Measurements from ENCODE around the gene LHX1. TPM values are rescaled to one million over a fixed set of nuclear protein-coding genes. Genes with fewer than 3 reads are reported as not detected.
A peak's percentile ranks its signal among the peaks of the same experiment; 100 is the strongest.

The LHX1 gene
- polyA plus RNA-seq, 1 donor (not counting 4 experiments of a cell fraction or from before 2014, with no cell fraction given), result 0.35 TPM

DNA sequence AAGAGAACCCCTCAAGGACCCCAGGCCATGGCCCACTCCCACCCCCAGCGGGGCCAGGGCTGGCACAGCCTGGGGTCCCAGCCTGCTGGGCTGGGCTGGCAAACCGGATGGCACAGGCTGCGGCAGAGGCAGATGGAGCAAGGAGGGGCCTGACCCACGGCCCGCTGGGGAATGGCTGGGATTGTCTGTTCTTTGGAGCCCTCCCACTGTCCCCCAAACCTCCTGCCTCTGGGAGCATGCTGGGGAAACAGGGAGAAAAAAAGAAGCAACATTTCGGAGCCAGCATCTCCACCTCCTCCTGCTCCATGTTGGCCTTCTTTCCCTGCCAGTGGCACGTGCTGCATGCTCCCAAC, 37.1 kb upstream of the LHX1 start:
- no peaks in the 10 kb centered on the region for H3K9me3 ChIP-seq (ENCODE audit: control insufficient read depth, low read depth, low read length)
- H3K4me3 ChIP-seq (ENCODE audit: control insufficient read depth in 2 of 3, extremely low read depth in 1 of 3, insufficient read depth in 2 of 3, low read depth in 1 of 3, low read length in 3 of 3), result no peak overlapping the region
- no peaks in the 10 kb centered on the region for H3K79me2 ChIP-seq (ENCODE audit: control insufficient read depth, insufficient read depth, low read length)
- H4K20me1 ChIP-seq (ENCODE audit: control insufficient read depth, extremely low read depth, insufficient read depth, low read length), result no peaks in the 10 kb centered on the region
- H2AFZ ChIP-seq (ENCODE audit: control insufficient read depth, low read length), result peak overlapping the region; percentile 12
- H3K9me1 ChIP-seq (ENCODE audit: control insufficient read depth, extremely low read depth, insufficient read depth, low read length), result no peaks in the 10 kb centered on the region
- peaks cover 16% of the 10 kb centered on the region for H3K4me1 ChIP-seq (ENCODE audit: control insufficient read depth, extremely low read depth, insufficient read depth, low read length)
- no peak overlapping the region for H3K9ac ChIP-seq (ENCODE audit: control insufficient read depth, extremely low read depth, insufficient read depth, low read length)
- no peaks in the 10 kb centered on the region for H3K36me3 ChIP-seq (ENCODE audit: control insufficient read depth in 2 of 2, extremely low read depth in 1 of 2, insufficient read depth in 2 of 2, low read length in 2 of 2)
- no peak for FAIRE-seq
- H3K27ac ChIP-seq (ENCODE audit: control insufficient read depth, insufficient read depth, low read length), result no peak overlapping the region
- TF ChIP-seq EZH2 (IDR thresholded peaks at IDR 0.05; ENCODE audit: low read length), result no peak
- TF ChIP-seq, protein P1, sequence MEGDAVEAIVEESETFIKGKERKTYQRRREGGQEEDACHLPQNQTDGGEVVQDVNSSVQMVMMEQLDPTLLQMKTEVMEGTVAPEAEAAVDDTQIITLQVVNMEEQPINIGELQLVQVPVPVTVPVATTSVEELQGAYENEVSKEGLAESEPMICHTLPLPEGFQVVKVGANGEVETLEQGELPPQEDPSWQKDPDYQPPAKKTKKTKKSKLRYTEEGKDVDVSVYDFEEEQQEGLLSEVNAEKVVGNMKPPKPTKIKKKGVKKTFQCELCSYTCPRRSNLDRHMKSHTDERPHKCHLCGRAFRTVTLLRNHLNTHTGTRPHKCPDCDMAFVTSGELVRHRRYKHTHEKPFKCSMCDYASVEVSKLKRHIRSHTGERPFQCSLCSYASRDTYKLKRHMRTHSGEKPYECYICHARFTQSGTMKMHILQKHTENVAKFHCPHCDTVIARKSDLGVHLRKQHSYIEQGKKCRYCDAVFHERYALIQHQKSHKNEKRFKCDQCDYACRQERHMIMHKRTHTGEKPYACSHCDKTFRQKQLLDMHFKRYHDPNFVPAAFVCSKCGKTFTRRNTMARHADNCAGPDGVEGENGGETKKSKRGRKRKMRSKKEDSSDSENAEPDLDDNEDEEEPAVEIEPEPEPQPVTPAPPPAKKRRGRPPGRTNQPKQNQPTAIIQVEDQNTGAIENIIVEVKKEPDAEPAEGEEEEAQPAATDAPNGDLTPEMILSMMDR (optimal IDR thresholded peaks at IDR 0.05 in 1 of 3, IDR thresholded peaks at IDR 0.05 in 1 of 3, conservative IDR thresholded peaks at IDR 0.05 in 1 of 3; ENCODE audit: extremely low read depth in 1 of 3, insufficient read depth in 2 of 3, low read length in 3 of 3), result no peak
- dilution Hi-C loops (cut with MboI; ENCODE audit: extremely low pct_ligation_motif_present, low sequenced_read_pairs), result no loop called here
- H3K4me2 ChIP-seq (ENCODE audit: control insufficient read depth, extremely low read depth, insufficient read depth, low read depth, low read length), result no peak overlapping the region
- no peak for DNase-seq (ENCODE audit: low read depth, low spot score)
- no peaks in the 10 kb centered on the region for H3K27me3 ChIP-seq (ENCODE audit: control insufficient read depth, extremely low read depth, insufficient read depth, low read length)

DNA sequence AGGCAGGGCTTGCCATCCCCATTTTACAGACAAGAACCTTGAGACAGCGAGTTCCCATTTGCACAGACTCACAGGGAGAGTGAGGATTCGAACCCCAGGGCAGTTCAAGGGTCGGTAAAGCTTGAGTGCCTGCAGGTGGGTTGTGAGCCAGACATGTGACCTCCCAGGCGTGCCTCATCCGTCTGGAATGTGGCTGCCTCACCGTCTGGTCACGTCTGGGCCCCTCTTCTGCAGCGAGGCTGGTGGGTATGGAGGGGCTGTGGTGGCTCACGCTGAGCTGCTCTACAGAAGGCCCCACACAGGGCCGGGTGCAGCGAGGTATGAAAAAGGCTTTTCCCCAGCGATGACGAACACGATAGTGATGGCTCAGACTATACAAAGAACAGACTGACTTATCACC, 35.8 kb upstream of the LHX1 start:
- H2AFZ ChIP-seq (ENCODE audit: control insufficient read depth, low read length), result no peak overlapping the region
- H3K36me3 ChIP-seq (ENCODE audit: control insufficient read depth in 2 of 2, extremely low read depth in 1 of 2, insufficient read depth in 2 of 2, low read length in 2 of 2), result no peaks in the 10 kb centered on the region
- H3K9me1 ChIP-seq (ENCODE audit: control insufficient read depth, extremely low read depth, insufficient read depth, low read length), result no peaks in the 10 kb centered on the region
- FAIRE-seq, result no peak
- H4K20me1 ChIP-seq (ENCODE audit: control insufficient read depth, extremely low read depth, insufficient read depth, low read length), result no peaks in the 10 kb centered on the region
- DNase-seq (ENCODE audit: low read depth, low spot score), result peak; percentile 53
- H3K9ac ChIP-seq (ENCODE audit: control insufficient read depth, extremely low read depth, insufficient read depth, low read length), result no peak overlapping the region
- no peaks in the 10 kb centered on the region for H3K9me3 ChIP-seq (ENCODE audit: control insufficient read depth, low read depth, low read length)
- peaks cover 16% of the 10 kb centered on the region for H3K4me1 ChIP-seq (ENCODE audit: control insufficient read depth, extremely low read depth, insufficient read depth, low read length)
- H3K79me2 ChIP-seq (ENCODE audit: control insufficient read depth, insufficient read depth, low read length), result no peaks in the 10 kb centered on the region
- TF ChIP-seq, protein P1 (optimal IDR thresholded peaks at IDR 0.05 in 1 of 3, IDR thresholded peaks at IDR 0.05 in 1 of 3, conservative IDR thresholded peaks at IDR 0.05 in 1 of 3; ENCODE audit: extremely low read depth in 1 of 3, insufficient read depth in 2 of 3, low read length in 3 of 3), result no peak
- TF ChIP-seq EZH2 (IDR thresholded peaks at IDR 0.05; ENCODE audit: low read length), result no peak
- dilution Hi-C loops (cut with MboI; ENCODE audit: extremely low pct_ligation_motif_present, low sequenced_read_pairs), result no loop called here
- H3K4me2 ChIP-seq (ENCODE audit: control insufficient read depth, extremely low read depth, insufficient read depth, low read depth, low read length), result peak overlapping the region; percentile 13
- H3K27ac ChIP-seq (ENCODE audit: control insufficient read depth, insufficient read depth, low read length), result no peak overlapping the region
- H3K27me3 ChIP-seq (ENCODE audit: control insufficient read depth, extremely low read depth, insufficient read depth, low read length), result no peaks in the 10 kb centered on the region
- H3K4me3 ChIP-seq (ENCODE audit: control insufficient read depth in 2 of 3, extremely low read depth in 1 of 3, insufficient read depth in 2 of 3, low read depth in 1 of 3, low read length in 3 of 3), result no peak overlapping the region
